Hepatic stellate cell (primary cell): Measurements from ENCODE around the gene DNAJC15.
"Not testable (repeated sequence)": the region's sequence is repeated elsewhere in the genome, so short reads cannot be mapped to it uniquely, and the experiment has no call there.

Experiments used
- DNase-seq: peaks from one replicate; pipeline ENCODE4 v3.0.0; 2011; ENCODE audit warnings: low spot score

DNAJC15 gene

DNA sequence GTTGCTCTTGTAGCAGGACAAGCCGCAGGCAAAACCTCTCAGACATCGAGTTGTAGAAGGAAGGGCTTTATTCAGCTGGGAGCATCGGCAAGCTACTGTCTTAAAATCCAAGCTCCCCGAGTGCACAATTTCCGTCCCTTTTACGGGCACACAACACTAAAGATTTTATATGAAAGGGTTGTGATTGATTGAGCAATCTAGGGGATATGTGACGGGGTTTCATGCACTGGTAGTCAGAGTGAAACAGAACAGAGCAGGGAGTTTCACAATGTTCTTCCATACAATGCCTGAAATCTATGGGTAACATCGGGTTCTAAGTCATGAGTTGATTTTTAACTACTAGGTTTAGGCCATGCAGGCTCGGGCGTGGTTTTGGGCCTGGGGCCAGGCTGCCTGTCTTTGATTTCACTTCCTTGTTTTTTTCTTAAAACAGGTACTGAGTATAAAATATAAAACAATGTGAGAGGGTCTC lies 22.0 kb downstream of the DNAJC15 start:
- not testable (repeated sequence) for DNase-seq

GRCh38 chr13:43046259-43046658 lies 22.9 kb downstream of the DNAJC15 start:
- DNase-seq = no peak

DNA sequence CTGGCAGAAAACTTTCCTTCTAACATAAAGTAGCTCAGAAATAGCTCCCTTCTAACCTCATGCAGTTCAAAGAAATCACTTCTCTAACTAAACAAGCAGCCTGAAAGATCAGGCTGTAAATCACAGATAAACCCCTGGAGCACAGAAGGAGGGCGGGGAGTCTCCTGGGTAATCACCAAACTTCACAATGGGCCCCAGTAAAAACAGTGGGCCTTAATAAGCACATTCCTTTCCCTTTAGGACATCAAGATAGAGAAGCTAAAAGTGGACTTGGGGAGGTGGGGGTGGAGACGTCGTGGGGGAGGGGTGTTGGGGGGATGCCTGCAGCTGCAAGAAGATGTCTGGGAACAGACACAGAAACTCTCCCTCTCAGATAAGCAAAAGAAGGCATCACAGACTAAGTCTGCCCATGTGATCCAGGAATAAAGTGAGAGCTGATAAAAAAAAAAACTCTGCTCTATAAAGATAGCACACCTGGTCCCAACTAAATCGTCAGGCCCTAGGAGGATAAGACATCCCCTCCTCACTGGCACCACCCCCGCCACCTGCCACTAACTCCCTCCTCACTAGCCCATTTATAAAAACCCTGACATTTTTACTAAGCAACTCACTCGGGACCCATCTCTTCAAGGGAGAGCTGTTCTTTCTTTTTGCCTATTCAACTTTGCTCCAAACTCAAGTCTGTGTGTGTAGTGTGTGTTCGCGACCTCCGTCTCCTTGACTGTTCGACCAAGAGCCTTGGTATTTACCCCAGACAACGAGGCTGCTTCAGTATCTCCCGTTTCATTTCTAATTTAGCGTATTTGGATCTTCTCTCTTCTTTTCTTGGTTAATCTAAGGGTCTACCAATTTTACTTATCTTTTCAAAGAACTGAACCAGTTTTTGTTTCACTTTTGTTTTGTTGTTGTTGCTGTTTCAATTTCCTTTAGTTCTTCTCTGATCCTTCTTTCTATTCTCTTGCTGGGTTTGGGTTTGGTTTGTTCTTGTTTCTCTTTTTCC lies 31.7 kb downstream of the DNAJC15 start:
- DNase-seq = peak; percentile 41

DNA sequence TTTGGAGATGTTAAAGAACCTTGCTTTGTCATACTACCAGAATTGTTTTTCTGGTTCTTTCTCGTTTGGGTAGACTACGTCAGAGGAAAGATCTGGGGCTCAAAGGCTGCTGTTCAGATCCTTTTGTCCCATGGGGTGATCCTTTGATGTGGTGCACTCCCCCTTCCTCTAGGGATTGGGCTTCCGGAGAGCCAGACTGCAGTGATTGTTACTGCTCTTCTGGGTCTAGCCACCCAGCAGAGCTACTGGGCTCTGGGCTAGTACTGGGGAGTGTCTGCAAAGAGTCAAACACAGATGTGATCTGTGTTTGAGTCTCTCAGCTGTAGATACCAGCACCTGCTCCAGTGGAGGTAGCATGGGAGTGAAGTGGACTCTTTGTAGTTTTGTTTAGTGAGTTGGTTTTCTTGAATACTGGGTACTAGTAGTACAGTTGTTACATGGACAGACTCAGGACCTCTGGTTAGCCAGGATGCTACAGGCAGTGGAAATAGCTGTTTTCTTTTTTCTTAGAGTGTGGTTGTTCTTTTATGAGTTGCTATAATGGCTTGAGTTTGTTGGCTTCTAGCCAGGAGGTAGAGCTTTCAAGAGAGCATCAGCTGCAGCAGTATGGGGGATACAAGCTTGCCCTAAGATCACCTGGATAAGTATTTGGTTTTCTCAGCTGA lies 34.4 kb downstream of the DNAJC15 start:
- DNase-seq = no peak

- DNase-seq = no peak
Measured at GRCh38 chr13:43058318-43058674, 34.9 kb downstream of the DNAJC15 start.

DNA sequence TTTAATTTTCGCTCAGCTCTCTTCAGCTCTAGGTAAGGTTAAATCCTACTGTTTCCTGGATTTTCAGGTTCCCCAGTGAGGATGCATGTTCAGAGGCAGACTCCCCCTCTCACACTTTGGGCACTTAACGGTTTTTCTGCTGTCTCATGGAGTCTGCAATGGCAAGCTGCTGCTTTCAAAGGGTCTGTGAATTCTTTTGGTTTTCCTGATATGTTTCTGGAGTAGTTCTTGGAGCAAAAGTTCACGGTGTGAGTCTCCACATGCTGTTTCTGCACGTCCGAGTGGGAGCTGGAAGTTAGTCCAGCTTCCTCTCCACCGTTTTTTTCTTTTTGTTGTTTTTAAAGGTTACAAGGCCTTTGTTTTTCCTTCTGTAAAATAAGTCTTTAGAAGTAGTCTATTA lies 35.4 kb downstream of the DNAJC15 start:
- DNase-seq = no peak

- DNase-seq = not testable (repeated sequence)
Measured at GRCh38 chr13:43059779-43060178, 36.4 kb downstream of the DNAJC15 start.

GRCh38 chr13:43060806-43061205 lies 37.4 kb downstream of the DNAJC15 start:
- not testable (repeated sequence) for DNase-seq

DNA sequence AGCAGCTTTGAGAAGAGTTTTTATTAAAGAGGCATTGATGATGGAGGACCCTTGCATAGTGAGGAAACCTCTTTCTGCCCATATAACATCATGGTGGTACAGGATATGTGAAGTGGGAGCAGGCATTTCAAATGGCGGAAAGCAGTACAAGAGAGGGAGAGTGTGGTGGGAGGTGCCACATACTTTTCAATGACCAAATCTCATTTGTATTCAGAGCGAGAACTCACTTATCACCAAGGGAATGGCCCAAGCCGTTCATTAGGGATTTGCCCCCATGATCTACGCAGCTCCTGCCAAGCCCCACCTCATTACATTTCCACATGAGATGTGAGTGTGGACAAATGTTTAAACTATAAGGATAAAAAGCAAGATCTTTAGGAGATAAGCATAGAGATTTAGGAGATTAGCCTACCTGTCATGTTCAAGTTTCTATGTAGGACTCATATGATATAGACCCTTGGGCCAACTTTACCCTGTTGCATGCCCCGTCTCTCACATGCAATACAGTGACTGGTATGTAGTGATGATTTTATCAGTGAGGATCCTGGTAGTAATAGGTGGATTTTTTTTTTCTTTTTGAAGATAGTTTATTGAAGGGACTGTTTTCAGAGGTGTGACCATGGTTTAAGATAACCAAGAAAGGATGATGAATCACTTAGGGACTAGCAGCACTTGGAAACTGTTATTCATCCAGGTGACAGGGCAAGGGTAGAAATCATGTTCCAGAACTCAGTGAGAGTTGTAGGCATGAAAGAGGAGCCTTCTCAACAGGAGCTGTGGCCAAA lies 38.3 kb downstream of the DNAJC15 start:
- DNase-seq = no peak

DNA sequence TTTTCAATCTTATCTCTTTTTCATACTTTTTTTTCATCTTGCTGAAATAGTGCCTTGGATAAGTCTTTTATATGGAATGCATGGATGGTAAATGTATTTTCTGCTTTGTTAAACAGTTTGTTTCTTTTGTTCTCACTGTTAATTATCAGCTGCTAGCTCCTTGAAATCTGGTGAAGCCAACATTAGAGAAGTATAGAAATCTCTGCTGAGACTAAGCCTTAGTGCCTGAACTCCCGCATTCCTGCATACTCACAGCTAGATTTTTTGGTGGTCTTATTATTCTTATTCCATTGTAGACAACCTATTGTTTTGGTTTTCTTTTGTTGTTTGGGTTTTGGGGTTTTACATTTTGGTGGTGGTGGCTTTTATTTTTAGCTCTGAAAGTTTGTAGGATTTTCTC lies 48.4 kb downstream of the DNAJC15 start:
- DNase-seq = no peak

DNA sequence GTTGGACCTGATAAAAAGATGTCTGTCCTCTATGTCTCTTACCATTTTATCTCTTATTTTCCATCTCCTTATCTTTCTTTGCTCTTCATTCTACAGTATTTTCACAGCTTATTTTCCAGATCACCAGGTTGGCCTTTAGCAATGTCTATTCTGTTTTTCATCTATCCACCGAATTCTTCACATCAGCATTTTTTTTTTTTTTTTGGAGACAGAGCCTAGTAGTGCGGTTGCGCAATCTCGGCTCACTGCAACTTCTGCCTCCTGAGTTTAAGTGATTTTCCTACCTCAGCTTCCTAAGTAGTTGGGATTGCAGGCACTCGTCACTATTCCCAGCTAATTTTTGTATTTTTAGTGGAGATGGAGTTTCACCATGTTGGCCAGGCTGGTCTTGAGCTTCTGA lies 49.0 kb downstream of the DNAJC15 start:
- no peak for DNase-seq

- DNase-seq = no peak
Measured at GRCh38 chr13:43074824-43075510, 51.6 kb downstream of the DNAJC15 start.

- DNase-seq = not testable (repeated sequence)
Measured at GRCh38 chr13:43075511-43075902, 52.1 kb downstream of the DNAJC15 start.

DNA sequence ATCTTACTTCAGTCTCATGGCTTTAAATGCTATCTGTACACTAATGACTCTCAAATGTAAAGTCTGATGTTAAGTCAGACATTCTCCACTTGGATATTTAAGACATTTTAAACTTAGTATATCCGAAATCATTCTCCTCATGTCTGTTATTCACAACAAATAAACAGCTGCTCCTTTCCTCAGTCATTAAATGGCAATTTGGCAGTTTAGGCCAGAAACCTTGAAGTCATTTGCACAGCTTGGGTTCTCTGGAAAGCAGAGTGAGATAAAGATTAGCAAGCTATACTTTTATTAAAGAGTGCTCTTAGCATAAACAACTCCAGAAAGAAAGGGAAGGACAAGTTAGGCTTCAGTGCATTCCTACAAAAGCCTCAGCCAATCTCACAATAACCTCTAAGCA lies 53.7 kb downstream of the DNAJC15 start:
- DNase-seq = no peak

- no peak for DNase-seq
Measured at GRCh38 chr13:43077461-43077860, 54.1 kb downstream of the DNAJC15 start.

- no peak for DNase-seq
Measured at GRCh38 chr13:43077906-43078305, 54.5 kb downstream of the DNAJC15 start.

DNA sequence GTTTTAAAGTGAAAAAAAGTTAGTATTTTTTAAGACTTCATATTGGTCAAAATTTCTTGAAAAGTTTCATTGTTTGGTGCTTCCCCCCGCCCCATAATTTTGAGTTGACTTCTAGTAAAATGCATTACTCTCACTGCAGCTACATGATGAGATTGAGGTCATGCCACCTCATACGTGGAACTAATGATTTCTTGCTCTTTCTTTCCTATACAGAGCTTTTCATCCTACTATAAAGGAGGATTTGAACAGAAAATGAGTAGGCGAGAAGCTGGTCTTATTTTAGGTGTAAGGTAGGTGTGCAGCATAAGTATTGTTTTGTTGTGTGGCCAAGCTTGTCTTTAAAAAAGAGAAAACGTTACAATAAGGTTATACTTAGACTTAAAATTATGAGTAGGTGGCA lies 55.0 kb downstream of the DNAJC15 start:
- DNase-seq = no peak

GRCh38 chr13:43079392-43079931 lies 56.1 kb downstream of the DNAJC15 start:
- no peak for DNase-seq

DNA sequence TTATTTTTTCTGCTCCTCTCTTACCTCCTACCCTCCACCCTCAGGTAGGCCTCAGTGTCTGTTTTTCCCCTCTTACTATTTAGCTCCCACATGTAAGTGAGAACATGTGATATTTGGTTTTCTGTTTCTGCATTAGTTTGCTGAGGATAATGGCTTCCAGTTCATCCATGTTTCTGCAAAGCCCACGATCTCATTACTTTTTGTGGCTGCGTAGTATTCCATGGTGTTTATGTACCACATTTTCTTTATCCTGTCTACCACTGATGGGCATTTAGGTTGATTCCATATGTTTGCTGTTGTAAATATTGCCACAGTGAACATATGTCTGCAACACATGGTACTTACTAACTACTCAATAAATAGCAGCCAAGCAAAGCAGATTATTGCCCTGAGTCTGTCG lies 56.8 kb downstream of the DNAJC15 start:
- no peak for DNase-seq

GRCh38 chr13:43081866-43082265 lies 58.5 kb downstream of the DNAJC15 start:
- DNase-seq = no peak

DNA sequence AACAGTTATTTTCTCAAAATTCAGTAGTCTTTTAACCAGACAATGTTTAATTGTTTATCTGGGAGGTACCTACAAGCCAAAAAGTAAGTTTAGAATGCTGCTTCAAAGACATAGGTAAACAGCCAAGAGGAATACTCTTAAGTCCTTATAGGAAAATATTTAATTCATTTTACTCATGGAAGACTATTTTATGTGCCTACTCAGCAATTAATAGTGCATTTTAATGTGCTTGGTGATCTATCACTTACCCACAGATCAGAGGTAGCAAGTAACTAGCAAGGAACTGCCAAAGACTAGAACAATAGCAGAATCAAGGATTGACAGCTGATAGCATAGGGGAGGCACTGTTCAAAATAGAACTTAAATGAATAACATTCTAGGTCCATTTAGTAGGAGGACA lies 60.4 kb downstream of the DNAJC15 start:
- DNase-seq = no peak

DNA sequence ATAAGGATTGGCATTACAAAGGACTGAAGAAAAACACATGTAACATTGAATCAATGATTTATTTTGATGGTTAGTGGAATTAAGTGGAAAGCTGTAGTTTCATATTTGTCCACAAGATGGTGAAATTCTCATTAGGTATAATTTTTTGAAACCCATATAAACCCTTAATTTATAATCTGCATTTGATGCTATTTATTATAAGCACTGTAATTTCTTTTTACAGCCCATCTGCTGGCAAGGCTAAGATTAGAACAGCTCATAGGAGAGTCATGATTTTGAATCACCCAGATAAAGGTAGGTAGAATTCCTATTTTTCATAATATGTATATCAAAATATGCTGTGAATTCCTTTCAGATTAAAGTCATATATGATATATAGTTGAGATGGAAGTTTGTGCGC lies 62.2 kb downstream of the DNAJC15 start:
- peak; percentile 7 for DNase-seq
